Keratinocyte (primary cell): Measurements from ENCODE around the gene SOHLH1. TPM values are rescaled to one million over a fixed set of nuclear protein-coding genes. Genes with fewer than 3 reads are reported as not detected.

Source experiments
- DNase-seq: peaks from one replicate; pipeline ENCODE4 v3.0.0-alpha.2; 2011; ENCODE audit warnings: low read depth, missing footprints, low spot score
- FAIRE-seq: peaks from 2 replicates; lab custom pipeline; 2011; peaks lifted over from hg19 to GRCh38; lab: Jason Lieb, UNC
- H2AFZ ChIP-seq: 2 replicates; pipeline ENCODE4 v1.6.0; 2012; ENCODE audit warnings: low read length, control low read depth, inconsistent platforms; ENCODE audit not compliant: control insufficient read depth
- H3K27ac ChIP-seq: 2 replicates; pipeline ENCODE4 v1.5.1; 2011; ENCODE audit warnings: low read length; ENCODE audit not compliant: control insufficient read depth, insufficient read depth
- H3K27me3 ChIP-seq: 3 replicates; pipeline ENCODE4 v1.6.0; 2011; ENCODE audit warnings: low read length; ENCODE audit not compliant: control insufficient read depth, insufficient read depth; ENCODE audit errors: extremely low read depth
- H3K36me3 ChIP-seq, 2 experiments: 2 replicates in 1 of 2; 3 replicates in 1 of 2; pipeline ENCODE4 v1.5.1; 2011; ENCODE audit warnings: low read length in 2 of 2, mild to moderate bottlenecking in 1 of 2; ENCODE audit not compliant: control insufficient read depth in 2 of 2, insufficient read depth in 2 of 2; ENCODE audit errors: extremely low read depth in 1 of 2
- H3K4me1 ChIP-seq: 3 replicates; pipeline ENCODE4 v1.5.1; 2011; ENCODE audit warnings: low read length; ENCODE audit not compliant: control insufficient read depth, insufficient read depth; ENCODE audit errors: extremely low read depth
- H3K4me2 ChIP-seq: 3 replicates; pipeline ENCODE4 v1.6.0; 2011; ENCODE audit warnings: low read depth, low read length; ENCODE audit not compliant: control insufficient read depth, insufficient read depth; ENCODE audit errors: extremely low read depth
- H3K4me3 ChIP-seq, 3 experiments: fragments of 200-600 bp in 1 of 3; sonication (generic) in 1 of 3; 2 replicates in 2 of 3; 3 replicates in 1 of 3; pipeline ENCODE4 v1.5.1; 2011 to 2016; ENCODE audit warnings: low read length in 3 of 3, mild to moderate bottlenecking in 3 of 3, control low read depth in 2 of 3, inconsistent platforms in 1 of 3, low read depth in 1 of 3, mixed read lengths in 1 of 3, mixed run types in 1 of 3, moderate library complexity in 1 of 3; ENCODE audit not compliant: control insufficient read depth in 2 of 3, insufficient read depth in 2 of 3; ENCODE audit errors: extremely low read depth in 1 of 3
- H3K79me2 ChIP-seq: 2 replicates; pipeline ENCODE4 v1.6.0; 2012; ENCODE audit warnings: low read length; ENCODE audit not compliant: control insufficient read depth, insufficient read depth
- H3K9ac ChIP-seq: 3 replicates; pipeline ENCODE4 v1.6.0; 2011; ENCODE audit warnings: low read length; ENCODE audit not compliant: control insufficient read depth, insufficient read depth; ENCODE audit errors: extremely low read depth
- H3K9me1 ChIP-seq: 3 replicates; pipeline ENCODE4 v1.6.0; 2011; ENCODE audit warnings: low read length; ENCODE audit not compliant: control insufficient read depth, insufficient read depth; ENCODE audit errors: extremely low read depth
- H3K9me3 ChIP-seq: 2 replicates; pipeline ENCODE4 v1.5.1; 2012; ENCODE audit warnings: low read depth, low read length; ENCODE audit not compliant: control insufficient read depth
- H4K20me1 ChIP-seq: 3 replicates; pipeline ENCODE4 v1.6.0; 2011; ENCODE audit warnings: low read length; ENCODE audit not compliant: control insufficient read depth, insufficient read depth; ENCODE audit errors: extremely low read depth
- EZH2 ChIP-seq: IDR thresholded peaks from one replicate; pipeline ENCODE4 v1.6.1; 2012; ENCODE audit warnings: inconsistent platforms, mild to moderate bottlenecking, low read length, moderate library complexity
- dilution Hi-C: fragments of 300-500 bp; cut with MboI; formaldehyde crosslinking; loops from one replicate; pipeline ENCODE4 v1.7.0; 2020; ENCODE audit warnings: low sequenced_read_pairs; ENCODE audit not compliant: extremely low pct_ligation_motif_present
- polyA minus RNA-seq, 3 experiments: library from RNA; depleted of rRNA, polyadenylated mRNA; stranded (reverse); fragments of >200 nt; gene quantifications; 1 replicate in 1 of 3; 2 replicates in 1 of 3; 3 replicates in 1 of 3; pipeline ENCODE4 v1.2.3, GENCODE V29; 2011
- polyA plus RNA-seq, 5 experiments: library from polyadenylated mRNA; depleted of rRNA in 3 of 5; stranded (reverse) in 3 of 5; stranded (forward) in 1 of 5; unstranded in 1 of 5; fragments of >200 nt; gene quantifications; 1 replicate in 1 of 5; 2 replicates in 3 of 5; 3 replicates in 1 of 5; pipeline versions ENCODE4 v1.2.1 to v1.2.3, GENCODE V29; 2011 to 2012; ENCODE audit warnings: missing spikeins in 2 of 5, low read depth in 1 of 5, low replicate concordance in 1 of 5
- TF ChIP-seq, protein P1 (sequence below), 3 experiments: IDR thresholded peaks in 1 of 3; conservative IDR thresholded peaks in 1 of 3; optimal IDR thresholded peaks in 1 of 3; 2 replicates in 2 of 3; 3 replicates in 1 of 3; pipeline versions ENCODE3 to v1.5.1; 2011; ENCODE audit warnings: low read length in 3 of 3, mild to moderate bottlenecking in 3 of 3, moderate library complexity in 2 of 3, control low read depth in 1 of 3, inconsistent platforms in 1 of 3; ENCODE audit not compliant: insufficient read depth in 2 of 3; ENCODE audit errors: extremely low read depth in 1 of 3

SOHLH1 gene, protein sequence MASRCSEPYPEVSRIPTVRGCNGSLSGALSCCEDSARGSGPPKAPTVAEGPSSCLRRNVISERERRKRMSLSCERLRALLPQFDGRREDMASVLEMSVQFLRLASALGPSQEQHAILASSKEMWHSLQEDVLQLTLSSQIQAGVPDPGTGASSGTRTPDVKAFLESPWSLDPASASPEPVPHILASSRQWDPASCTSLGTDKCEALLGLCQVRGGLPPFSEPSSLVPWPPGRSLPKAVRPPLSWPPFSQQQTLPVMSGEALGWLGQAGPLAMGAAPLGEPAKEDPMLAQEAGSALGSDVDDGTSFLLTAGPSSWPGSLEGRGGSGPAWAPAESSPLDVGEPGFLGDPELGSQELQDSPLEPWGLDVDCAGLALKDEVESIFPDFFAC
- polyA plus RNA-seq, result not detected in 3 replicates
- not detected for polyA plus RNA-seq (2011; ENCODE audit: low read depth)
- polyA plus RNA-seq (2011; cell fraction: cytosol; rRNA removed), result not detected in 2 replicates
- polyA plus RNA-seq (2011; cell fraction: nucleus; rRNA removed), result not detected in 2 replicates
- polyA plus RNA-seq (2012; ENCODE audit: low replicate concordance), result not detected in 2 replicates
- not detected in 3 replicates for polyA minus RNA-seq
- polyA minus RNA-seq (2011; cell fraction: cytosol; rRNA and poly(A)+ RNA removed), result not detected
- polyA minus RNA-seq (2011; cell fraction: nucleus; rRNA and poly(A)+ RNA removed), result not detected in 2 replicates

DNA sequence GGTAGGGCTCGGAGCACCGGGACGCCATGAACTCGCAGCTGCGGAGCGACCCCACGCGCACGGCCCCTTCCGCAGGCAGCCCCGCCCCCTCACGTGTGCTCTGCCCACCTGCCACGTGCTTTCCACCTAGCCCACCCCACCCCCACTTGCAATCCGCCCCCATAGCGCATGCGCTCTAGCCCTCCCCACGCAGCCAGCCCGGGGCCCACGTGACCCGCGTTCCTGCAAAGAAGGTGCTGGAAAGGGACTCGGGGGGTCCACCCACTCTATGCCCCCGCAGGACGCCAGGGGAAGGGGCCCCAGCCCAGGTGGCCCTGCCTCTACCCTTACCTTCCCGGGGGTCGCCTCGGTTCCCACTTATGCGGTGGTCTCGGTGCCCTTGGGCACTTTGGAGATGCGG lies at the start of gene SOHLH1:
SOHLH1 (minus strand) TSS at position 42 of the 400 bp plus-strand sequence; CDS start at position 28, 14 bp downstream.
- H2AFZ ChIP-seq, result no peak within 1 kb of the TSS
- no peak within 1 kb of the TSS for H3K27ac ChIP-seq
- TF ChIP-seq, protein P1, sequence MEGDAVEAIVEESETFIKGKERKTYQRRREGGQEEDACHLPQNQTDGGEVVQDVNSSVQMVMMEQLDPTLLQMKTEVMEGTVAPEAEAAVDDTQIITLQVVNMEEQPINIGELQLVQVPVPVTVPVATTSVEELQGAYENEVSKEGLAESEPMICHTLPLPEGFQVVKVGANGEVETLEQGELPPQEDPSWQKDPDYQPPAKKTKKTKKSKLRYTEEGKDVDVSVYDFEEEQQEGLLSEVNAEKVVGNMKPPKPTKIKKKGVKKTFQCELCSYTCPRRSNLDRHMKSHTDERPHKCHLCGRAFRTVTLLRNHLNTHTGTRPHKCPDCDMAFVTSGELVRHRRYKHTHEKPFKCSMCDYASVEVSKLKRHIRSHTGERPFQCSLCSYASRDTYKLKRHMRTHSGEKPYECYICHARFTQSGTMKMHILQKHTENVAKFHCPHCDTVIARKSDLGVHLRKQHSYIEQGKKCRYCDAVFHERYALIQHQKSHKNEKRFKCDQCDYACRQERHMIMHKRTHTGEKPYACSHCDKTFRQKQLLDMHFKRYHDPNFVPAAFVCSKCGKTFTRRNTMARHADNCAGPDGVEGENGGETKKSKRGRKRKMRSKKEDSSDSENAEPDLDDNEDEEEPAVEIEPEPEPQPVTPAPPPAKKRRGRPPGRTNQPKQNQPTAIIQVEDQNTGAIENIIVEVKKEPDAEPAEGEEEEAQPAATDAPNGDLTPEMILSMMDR (optimal IDR thresholded peaks at IDR 0.05 in 1 of 3, IDR thresholded peaks at IDR 0.05 in 1 of 3, conservative IDR thresholded peaks at IDR 0.05 in 1 of 3; ENCODE audit: extremely low read depth in 1 of 3, insufficient read depth in 2 of 3, low read length in 3 of 3), result no peak
- no peak for TF ChIP-seq EZH2
- peaks cover 30% of the 10 kb centered on the region for H3K27me3 ChIP-seq
- H3K79me2 ChIP-seq, result no peaks in the 10 kb centered on the region
- H4K20me1 ChIP-seq, result peaks cover 3% of the 10 kb centered on the region
- H3K4me1 ChIP-seq, result no peaks in the 10 kb centered on the region
- no peak for FAIRE-seq
- no peak within 1 kb of the TSS for H3K4me2 ChIP-seq
- no peaks in the 10 kb centered on the region for H3K36me3 ChIP-seq
- DNase-seq, result no peak
- dilution Hi-C loops, result no loop called here
- no peaks in the 10 kb centered on the region for H3K9me1 ChIP-seq
- no peak within 1 kb of the TSS for H3K4me3 ChIP-seq
- no peaks in the 10 kb centered on the region for H3K9me3 ChIP-seq
- H3K9ac ChIP-seq, result no peak within 1 kb of the TSS

DNA sequence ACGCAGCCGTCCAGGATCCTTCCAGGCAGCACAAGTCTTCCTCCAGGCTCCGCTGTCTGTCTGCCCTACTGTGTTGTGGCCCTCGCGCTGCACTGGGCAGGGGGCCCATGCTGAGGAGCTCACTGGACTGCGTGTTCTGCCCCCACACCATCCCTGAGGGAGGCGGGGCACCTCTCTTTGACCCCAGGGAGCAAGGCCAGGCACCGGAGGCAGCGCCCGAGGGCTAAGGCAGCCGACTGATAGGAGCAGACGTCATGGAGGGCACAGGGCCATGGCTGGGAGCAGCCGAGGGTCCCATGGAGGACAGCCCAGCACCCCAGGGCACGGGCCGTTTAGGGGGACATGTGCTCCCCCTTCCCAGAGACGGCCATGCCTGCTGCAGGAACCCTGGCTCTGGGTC lies 49.4 kb upstream of the SOHLH1 start:
- Histone ChIP-seq H2AFZ (no peak overlapping the region), H3K27ac (no peak overlapping the region), H3K36me3 (no peaks in the 10 kb centered on the region), H3K79me2 (no peaks in the 10 kb centered on the region), H3K4me1 (no peaks in the 10 kb centered on the region), H3K9me3 (no peaks in the 10 kb centered on the region), H3K9me1 (no peaks in the 10 kb centered on the region), H3K27me3 (no peaks in the 10 kb centered on the region), H4K20me1 (no peaks in the 10 kb centered on the region), H3K9ac (no peak overlapping the region), H3K4me2 (no peak overlapping the region), H3K4me3 (no peak overlapping the region)
- TF ChIP-seq EZH2, result no peak
- TF ChIP-seq, protein P1 (optimal IDR thresholded peaks at IDR 0.05 in 1 of 3, IDR thresholded peaks at IDR 0.05 in 1 of 3, conservative IDR thresholded peaks at IDR 0.05 in 1 of 3; ENCODE audit: extremely low read depth in 1 of 3, insufficient read depth in 2 of 3, low read length in 3 of 3), result no peak
- dilution Hi-C loops, result no loop called here
- DNase-seq, result no peak
- FAIRE-seq, result no peak
